ENCODE data around the gene RPN2. TPM values are rescaled to one million over a fixed set of nuclear protein-coding genes. Genes with fewer than 3 reads are reported as not detected.

Gene RPN2
- total RNA-seq, 4 donors from 2014 or later: 82.3 to 196 (median 105) TPM

DNA sequence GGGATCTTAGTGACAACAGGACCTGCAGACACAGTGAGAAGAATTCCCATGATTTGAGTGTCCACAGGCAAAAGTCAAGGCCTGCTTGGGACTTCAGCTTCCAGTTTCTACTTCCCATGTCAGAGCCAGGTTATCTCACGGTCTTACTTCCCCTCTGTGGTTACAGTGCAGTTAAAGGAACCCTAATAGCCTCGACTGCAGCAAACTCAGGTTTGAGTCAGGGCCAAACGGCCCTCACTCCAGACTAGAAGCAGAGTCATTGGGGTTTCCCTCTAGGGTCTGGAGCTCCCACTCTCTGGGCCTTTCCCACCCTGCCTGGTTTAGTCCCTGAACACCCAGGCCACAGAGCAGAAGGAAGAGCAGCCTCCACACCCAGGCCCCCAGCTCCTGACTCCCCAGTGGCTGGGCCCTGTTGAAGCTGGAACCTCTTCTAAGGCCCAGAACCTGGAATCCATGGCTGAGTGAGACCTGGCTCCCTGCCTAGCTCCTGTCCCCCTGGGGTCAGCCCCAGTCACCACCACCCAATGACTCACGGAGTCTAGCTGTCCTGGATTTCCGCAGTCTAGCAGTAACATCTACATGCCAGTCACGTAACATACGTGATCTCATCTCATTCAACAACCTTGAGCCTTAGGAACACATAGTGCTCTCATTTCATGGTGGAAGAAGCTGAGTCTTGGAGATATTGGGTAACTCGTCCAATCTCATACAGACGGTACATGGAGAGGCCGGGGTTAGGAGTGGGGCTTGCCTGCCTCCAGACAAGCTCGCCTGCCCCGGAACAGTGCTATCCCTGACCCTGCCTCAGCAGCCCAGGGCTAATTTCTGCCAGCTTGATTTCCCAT is 91.7 kb downstream of the RPN2 start:
- H3K27me3 ChIP-seq: no peaks in the 10 kb centered on the region
- H3K36me3 ChIP-seq: no peaks in the 10 kb centered on the region
- peaks cover 0 to 5% (median 2%) of the 10 kb centered on the region in 4 donors for H3K4me1 ChIP-seq
- TF ChIP-seq EP300 (IDR thresholded peaks at IDR 0.05; ENCODE audit: low read depth) (no peak), POLR2A (IDR thresholded peaks at IDR 0.05) (no peak), POLR2AphosphoS5 (IDR thresholded peaks at IDR 0.05) (no peak), CTCF (IDR thresholded peaks at IDR 0.05) (no peak)
- intact Hi-C loops (cut with DNase I; ENCODE audit: low total_unique reads): loop anchor here (2.0 kb wide), 1 partner anchor 264 kb away; no protein-coding TSS in a partner anchor
- in situ Hi-C loops (cut with MboI; ENCODE audit: low pct_ligation_motif_present in 1 of 4, low pct_unique_long_range_greater_than_20kb in 1 of 4, low sequenced_read_pairs in 3 of 4): loop anchor here (5.0 to 10.0 kb wide), 4 partner anchors 114 to 264 kb away; no protein-coding TSS in a partner anchor
- WGBS, 2 donors (ENCODE audit: low coverage in 1 of 2): 89% methylated on average over 12 of the region's 12 CpGs; no CpG with 5 or more reads in 1 of the 2 donors
- H3K4me3 ChIP-seq: no peak overlapping the region
- peak overlapping the region in 3 of 4 donors; percentile 15 to 24 (median 21) for H3K27ac ChIP-seq
- no peak for DNase-seq
- no peaks in the 10 kb centered on the region for H3K9me3 ChIP-seq

- TF ChIP-seq POLR2A (IDR thresholded peaks at IDR 0.05): no peak
- no peak for TF ChIP-seq EP300 (IDR thresholded peaks at IDR 0.05; ENCODE audit: low read depth)
- TF ChIP-seq POLR2AphosphoS5 (IDR thresholded peaks at IDR 0.05): no peak
- no peak for TF ChIP-seq CTCF (IDR thresholded peaks at IDR 0.05)
- Histone ChIP-seq H3K4me3 (no peak overlapping the region), H3K36me3 (no peaks in the 10 kb centered on the region), H3K9me3 (no peaks in the 10 kb centered on the region), H3K4me1 (peaks cover 0 to 6% (median 2%) of the 10 kb centered on the region in 4 donors), H3K27ac (peak overlapping the region in 1 of 4 donors; percentile 24), H3K27me3 (no peaks in the 10 kb centered on the region)
- intact Hi-C loops (cut with DNase I; ENCODE audit: low total_unique reads): loop anchor here (2.0 kb wide), 1 partner anchor 263 kb away; no protein-coding TSS in a partner anchor
- in situ Hi-C loops (cut with MboI; ENCODE audit: low pct_ligation_motif_present in 1 of 4, low pct_unique_long_range_greater_than_20kb in 1 of 4, low sequenced_read_pairs in 3 of 4): loop anchor here (5.0 to 10.0 kb wide), 4 partner anchors 113 to 263 kb away; no protein-coding TSS in a partner anchor
- WGBS, 2 donors (ENCODE audit: low coverage in 1 of 2): 80 to 81% methylated on average over 1 to 3 of the region's 3 CpGs
- DNase-seq: no peak
Observed at GRCh38 chr20:37271421-37271768, 92.3 kb downstream of the RPN2 start.

DNA sequence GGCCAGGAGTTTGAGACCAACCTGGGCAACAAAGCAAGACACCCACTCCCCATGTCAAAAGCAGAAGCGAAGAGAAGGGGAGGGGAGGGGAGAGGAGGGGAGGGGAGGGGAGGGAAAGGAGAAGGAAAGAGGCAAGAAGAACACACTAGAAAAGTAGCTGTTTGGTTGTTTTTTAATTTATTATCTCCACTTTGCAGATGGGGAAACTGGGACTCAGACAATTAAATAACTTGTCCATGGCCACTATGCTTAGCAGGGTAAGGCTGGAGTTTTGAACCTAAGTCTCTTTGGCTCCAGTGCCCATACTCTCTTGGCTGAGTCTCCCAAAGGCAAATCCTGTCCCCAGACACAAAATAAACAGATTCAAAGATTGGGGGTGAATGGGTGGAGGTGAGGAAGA is 94.9 kb downstream of the RPN2 start:
- in situ Hi-C loops (cut with MboI; ENCODE audit: low pct_ligation_motif_present in 1 of 4, low pct_unique_long_range_greater_than_20kb in 1 of 4, low sequenced_read_pairs in 3 of 4): loop anchor here (5.0 to 10.0 kb wide), 4 partner anchors 111 to 261 kb away; no protein-coding TSS in a partner anchor

More for the DNA sequence above, 94.9 kb downstream of the RPN2 start:
- Histone ChIP-seq H3K4me1 (peaks cover 5 to 20% (median 10%) of the 10 kb centered on the region in 4 donors), H3K4me3 (no peak overlapping the region), H3K9me3 (no peaks in the 10 kb centered on the region), H3K27me3 (no peaks in the 10 kb centered on the region), H3K36me3 (no peaks in the 10 kb centered on the region), H3K27ac (no peak overlapping the region)
- intact Hi-C loops (cut with DNase I; ENCODE audit: low total_unique reads): no loop called here
- TF ChIP-seq POLR2AphosphoS5 (IDR thresholded peaks at IDR 0.05): no peak
- TF ChIP-seq CTCF (IDR thresholded peaks at IDR 0.05): no peak
- TF ChIP-seq EP300 (IDR thresholded peaks at IDR 0.05; ENCODE audit: low read depth): no peak
- no peak for TF ChIP-seq POLR2A (IDR thresholded peaks at IDR 0.05)
- 80% methylated on average over 1 of the region's 1 CpG; no CpG with 5 or more reads in 1 of the 2 donors for WGBS, 2 donors (ENCODE audit: low coverage in 1 of 2)
- no peak for DNase-seq
